ENCODE data around the gene IPMK. TPM values are rescaled to one million over a fixed set of nuclear protein-coding genes. Genes with fewer than 3 reads are reported as not detected.
"Not testable (repeated sequence)": the region's sequence is repeated elsewhere in the genome, so short reads cannot be mapped to it uniquely, and the experiment has no call there.

The IPMK gene
- total RNA-seq, 4 donors from 2014 or later = 0.26 to 10.8 (median 3.8) TPM

GRCh38 chr10:58264780-58265179, 2.9 kb downstream of the IPMK start:
- no peak overlapping the region for H3K27ac ChIP-seq
- no peaks in the 10 kb centered on the region for H3K4me1 ChIP-seq
- DNase-seq = no peak
- no peaks in the 10 kb centered on the region for H3K36me3 ChIP-seq
- intact Hi-C loops (cut with DNase I; ENCODE audit: low total_unique reads) = no loop called here
- H3K4me3 ChIP-seq = no peak overlapping the region
- no peaks in the 10 kb centered on the region for H3K9me3 ChIP-seq
- TF ChIP-seq POLR2A (IDR thresholded peaks at IDR 0.05) (no peak), CTCF (IDR thresholded peaks at IDR 0.05) (no peak)
- H3K27me3 ChIP-seq = no peaks in the 10 kb centered on the region

GRCh38 chr10:58262766-58263165, 4.9 kb downstream of the IPMK start:
- intact Hi-C loops (cut with DNase I; ENCODE audit: low total_unique reads) = no loop called here
- no peak for TF ChIP-seq POLR2A (IDR thresholded peaks at IDR 0.05)
- TF ChIP-seq CTCF (IDR thresholded peaks at IDR 0.05) = no peak
- H3K4me1 ChIP-seq = no peaks in the 10 kb centered on the region
- no peaks in the 10 kb centered on the region for H3K27me3 ChIP-seq
- H3K4me3 ChIP-seq = no peak overlapping the region
- no peaks in the 10 kb centered on the region for H3K36me3 ChIP-seq
- no peaks in the 10 kb centered on the region for H3K9me3 ChIP-seq
- DNase-seq = no peak
- H3K27ac ChIP-seq = no peak overlapping the region

- TF ChIP-seq CTCF (IDR thresholded peaks at IDR 0.05) (no peak), POLR2A (IDR thresholded peaks at IDR 0.05) (no peak)
Measured at GRCh38 chr10:58260334-58260733, 7.4 kb downstream of the IPMK start.

GRCh38 chr10:58258977-58259692, 8.6 kb downstream of the IPMK start:
- DNase-seq = no peak
- intact Hi-C loops (cut with DNase I; ENCODE audit: low total_unique reads) = no loop called here
- Histone ChIP-seq H3K4me1 (no peaks in the 10 kb centered on the region), H3K27ac (no peak overlapping the region), H3K4me3 (no peak overlapping the region), H3K36me3 (no peaks in the 10 kb centered on the region), H3K9me3 (no peaks in the 10 kb centered on the region), H3K27me3 (no peaks in the 10 kb centered on the region)
- TF ChIP-seq POLR2A (IDR thresholded peaks at IDR 0.05) (no peak), CTCF (IDR thresholded peaks at IDR 0.05) (no peak)

More at GRCh38 chr10:58260334-58260733, 7.4 kb downstream of the IPMK start:
- H3K27me3 ChIP-seq = no peaks in the 10 kb centered on the region
- H3K9me3 ChIP-seq = no peaks in the 10 kb centered on the region
- H3K4me3 ChIP-seq = no peak overlapping the region
- H3K4me1 ChIP-seq = no peaks in the 10 kb centered on the region
- H3K36me3 ChIP-seq = no peaks in the 10 kb centered on the region
- intact Hi-C loops (cut with DNase I; ENCODE audit: low total_unique reads) = no loop called here
- H3K27ac ChIP-seq = no peak overlapping the region
- no peak for DNase-seq

- H3K4me1 ChIP-seq; intact Hi-C loops (cut with DNase I; ENCODE audit: low total_unique reads); H3K4me3 ChIP-seq; H3K9me3 ChIP-seq; H3K27ac ChIP-seq; H3K36me3 ChIP-seq; H3K27me3 ChIP-seq; DNase-seq: not testable (repeated sequence)
Measured at GRCh38 chr10:58256013-58256780, 11.5 kb downstream of the IPMK start.

All from uterus (tissue), 4 donors.